ENCODE data around the gene SLCO1B3.

- TF ChIP-seq POLR2A (IDR thresholded peaks at IDR 0.05; ENCODE audit: low read depth, low read length) (no peak), CTCF (conservative IDR thresholded peaks at IDR 0.05; ENCODE audit: low read depth, low read length) (no peak), RAD21 (IDR thresholded peaks at IDR 0.05; ENCODE audit: low read length) (no peak)
Measured at GRCh38 chr12:20863056-20863455, 52.6 kb downstream of the SLCO1B3 start.
